ENCODE results near the gene VLDLR. TPM values are rescaled to one million over a fixed set of nuclear protein-coding genes. Genes with fewer than 3 reads are reported as not detected.

Gene VLDLR
- total and polyA plus RNA-seq, 12 donors: 17.9 to 153 (median 137) TPM

DNA sequence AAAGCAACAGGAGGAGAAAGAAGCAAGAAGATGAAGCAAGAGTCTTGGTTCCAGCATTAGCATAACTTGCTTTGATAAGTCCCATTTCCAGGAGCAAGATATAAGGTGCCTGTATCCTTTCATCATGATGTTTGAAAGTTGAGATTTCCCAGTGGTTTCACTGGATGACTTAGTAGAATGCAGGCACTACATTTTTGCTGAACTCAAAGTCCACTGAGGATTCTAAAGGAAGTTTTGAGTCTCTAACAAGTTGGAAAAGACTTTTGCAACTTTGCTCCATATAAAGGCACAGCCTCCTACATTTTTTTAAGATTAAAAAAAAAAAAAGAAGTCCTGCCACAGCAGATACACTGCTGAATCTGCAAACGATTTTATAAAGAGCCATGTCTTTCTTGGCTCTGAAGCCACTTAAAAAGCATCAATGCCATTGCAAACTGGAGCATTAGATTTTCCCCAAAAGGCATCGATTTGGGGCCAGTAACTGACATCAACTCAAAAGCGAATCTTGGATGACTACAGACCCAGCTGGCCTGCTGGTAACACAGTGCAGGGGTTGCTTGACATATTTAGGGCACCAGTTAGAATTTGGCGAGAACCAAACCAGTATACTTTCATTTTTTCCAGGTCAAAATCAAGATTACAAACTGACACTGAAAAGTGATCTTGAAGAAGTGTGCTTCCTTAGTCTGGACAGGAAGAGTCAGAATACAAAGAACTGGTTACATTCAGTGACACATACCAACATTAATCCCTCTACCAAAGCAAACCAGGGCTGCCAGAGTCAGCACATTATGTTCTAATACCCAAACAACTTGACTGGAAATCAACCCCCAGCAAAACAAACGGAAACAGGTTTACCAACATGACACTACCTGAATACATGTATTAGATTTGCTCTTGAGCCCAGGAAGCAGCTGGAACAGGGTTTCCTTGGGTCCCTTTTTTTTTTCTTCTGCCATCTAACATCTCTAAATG, 56.6 kb downstream of the VLDLR start:
- Histone ChIP-seq H3K36me3 (no peaks in the 10 kb centered on the region), H3K27me3 (no peaks in the 10 kb centered on the region), H3K9me3 (no peaks in the 10 kb centered on the region), H3K4me1 (peaks cover 0 to 26% (median 0%) of the 10 kb centered on the region in 9 donors), H3K27ac (peak overlapping the region in 4 of 10 donors; percentile 10 to 47 (median 24)), H3K4me3 (no peak overlapping the region)
- intact Hi-C loops (cut with DNase I): no loop called here
- whole genome bisulfite sequencing, 2 donors: 54 to 71% methylated on average over 5 of the region's 5 CpGs
- TF ChIP-seq, protein P1, sequence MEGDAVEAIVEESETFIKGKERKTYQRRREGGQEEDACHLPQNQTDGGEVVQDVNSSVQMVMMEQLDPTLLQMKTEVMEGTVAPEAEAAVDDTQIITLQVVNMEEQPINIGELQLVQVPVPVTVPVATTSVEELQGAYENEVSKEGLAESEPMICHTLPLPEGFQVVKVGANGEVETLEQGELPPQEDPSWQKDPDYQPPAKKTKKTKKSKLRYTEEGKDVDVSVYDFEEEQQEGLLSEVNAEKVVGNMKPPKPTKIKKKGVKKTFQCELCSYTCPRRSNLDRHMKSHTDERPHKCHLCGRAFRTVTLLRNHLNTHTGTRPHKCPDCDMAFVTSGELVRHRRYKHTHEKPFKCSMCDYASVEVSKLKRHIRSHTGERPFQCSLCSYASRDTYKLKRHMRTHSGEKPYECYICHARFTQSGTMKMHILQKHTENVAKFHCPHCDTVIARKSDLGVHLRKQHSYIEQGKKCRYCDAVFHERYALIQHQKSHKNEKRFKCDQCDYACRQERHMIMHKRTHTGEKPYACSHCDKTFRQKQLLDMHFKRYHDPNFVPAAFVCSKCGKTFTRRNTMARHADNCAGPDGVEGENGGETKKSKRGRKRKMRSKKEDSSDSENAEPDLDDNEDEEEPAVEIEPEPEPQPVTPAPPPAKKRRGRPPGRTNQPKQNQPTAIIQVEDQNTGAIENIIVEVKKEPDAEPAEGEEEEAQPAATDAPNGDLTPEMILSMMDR (IDR thresholded peaks at IDR 0.05): no peak
- DNase-seq (no peak), ATAC-seq (peak in 6 of 8 donors; percentile 35 to 68 (median 53))

DNA sequence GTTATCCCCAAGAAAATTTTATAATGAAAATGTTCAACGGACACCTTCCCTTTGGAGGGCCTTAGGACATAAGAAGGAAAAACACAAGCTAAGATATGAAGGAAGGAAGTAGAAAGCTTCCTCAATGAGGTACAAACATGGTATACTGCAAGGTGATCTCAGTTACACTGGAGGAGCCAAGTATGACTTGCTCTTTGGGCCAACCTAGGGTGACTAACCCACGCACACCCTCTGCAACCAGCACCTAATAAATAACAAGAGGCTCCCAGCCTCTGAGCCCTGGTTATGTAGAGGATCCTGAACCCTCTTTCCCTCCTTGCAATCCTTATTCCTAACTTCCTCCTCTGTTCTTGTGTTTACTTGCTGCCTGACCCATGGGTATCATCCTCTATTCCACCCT, 57.4 kb downstream of the VLDLR start:
- WGBS, 2 donors: 93 to 94% methylated on average over 2 of the region's 2 CpGs
- peaks cover 0 to 21% (median 0%) of the 10 kb centered on the region in 9 donors for H3K4me1 ChIP-seq
- H3K27me3 ChIP-seq: no peaks in the 10 kb centered on the region
- DNase-seq (no peak), ATAC-seq (no peak)
- TF ChIP-seq, protein P1 (IDR thresholded peaks at IDR 0.05): no peak
- intact Hi-C loops (cut with DNase I): no loop called here
- H3K27ac ChIP-seq: no peak overlapping the region
- no peaks in the 10 kb centered on the region for H3K36me3 ChIP-seq
- H3K4me3 ChIP-seq: no peak overlapping the region
- no peaks in the 10 kb centered on the region for H3K9me3 ChIP-seq

DNA sequence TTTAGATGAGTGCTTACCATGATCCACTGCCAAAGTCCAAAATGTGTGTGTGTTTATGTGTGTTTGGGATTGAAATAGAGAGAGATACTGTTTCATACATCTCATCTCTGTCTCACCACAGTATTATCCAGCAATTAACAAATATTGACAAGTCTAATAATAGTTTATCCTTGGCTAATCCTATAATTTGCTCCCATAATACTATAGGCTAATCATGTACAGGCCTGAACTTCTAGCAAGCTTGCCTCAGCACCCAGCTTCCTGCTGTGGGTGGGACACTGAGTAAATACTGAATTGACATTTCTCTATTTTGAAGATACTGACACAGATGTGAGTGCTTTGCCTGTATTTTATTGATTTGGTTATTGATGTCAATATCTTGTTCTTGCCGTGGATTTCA, 60.4 kb downstream of the VLDLR start:
- no peaks in the 10 kb centered on the region for H3K27me3 ChIP-seq
- TF ChIP-seq, protein P1 (IDR thresholded peaks at IDR 0.05): no peak
- intact Hi-C loops (cut with DNase I): no loop called here
- no peaks in the 10 kb centered on the region for H3K36me3 ChIP-seq
- ATAC-seq: no peak
- H3K9me3 ChIP-seq: no peaks in the 10 kb centered on the region
- H3K4me1 ChIP-seq: peaks cover 0 to 14% (median 0%) of the 10 kb centered on the region in 9 donors
- no peak overlapping the region for H3K4me3 ChIP-seq
- WGBS, 2 donors: 92% methylated on average over 1 of the region's 1 CpG
- DNase-seq: no peak
- H3K27ac ChIP-seq: no peak overlapping the region

DNA sequence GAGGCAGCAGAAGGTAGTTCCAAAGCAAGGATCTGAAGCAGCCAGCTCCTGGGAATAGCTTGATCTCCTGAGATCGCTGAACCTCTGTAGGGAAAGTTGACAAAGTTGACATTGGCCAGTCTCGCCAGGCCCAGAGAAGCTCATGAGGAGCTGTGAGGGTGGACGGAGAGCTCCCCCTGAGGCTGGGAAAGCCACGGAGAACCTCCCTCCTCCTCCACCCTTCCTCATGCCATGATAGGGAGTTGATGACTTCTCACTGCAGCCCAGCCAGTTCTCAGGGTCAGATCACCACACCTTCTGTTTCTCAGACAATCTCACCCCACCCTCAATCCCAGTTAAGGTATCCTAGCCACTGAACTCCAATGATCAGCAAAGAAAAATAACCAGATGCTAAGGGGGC, 65.3 kb downstream of the VLDLR start:
- intact Hi-C loops (cut with DNase I): no loop called here
- WGBS, 2 donors: 79 to 87% methylated on average over 4 of the region's 4 CpGs
- ATAC-seq: no peak

More for the DNA sequence above, 65.3 kb downstream of the VLDLR start:
- Histone ChIP-seq H3K4me1 (peaks cover 0 to 22% (median 8%) of the 10 kb centered on the region in 9 donors), H3K27ac (no peak overlapping the region), H3K36me3 (no peaks in the 10 kb centered on the region), H3K4me3 (no peak overlapping the region), H3K9me3 (no peaks in the 10 kb centered on the region), H3K27me3 (no peaks in the 10 kb centered on the region)
- TF ChIP-seq, protein P1 (IDR thresholded peaks at IDR 0.05): no peak
- DNase-seq: no peak
